ENCODE data around the gene TNFRSF9.

The TNFRSF9 gene

DNA sequence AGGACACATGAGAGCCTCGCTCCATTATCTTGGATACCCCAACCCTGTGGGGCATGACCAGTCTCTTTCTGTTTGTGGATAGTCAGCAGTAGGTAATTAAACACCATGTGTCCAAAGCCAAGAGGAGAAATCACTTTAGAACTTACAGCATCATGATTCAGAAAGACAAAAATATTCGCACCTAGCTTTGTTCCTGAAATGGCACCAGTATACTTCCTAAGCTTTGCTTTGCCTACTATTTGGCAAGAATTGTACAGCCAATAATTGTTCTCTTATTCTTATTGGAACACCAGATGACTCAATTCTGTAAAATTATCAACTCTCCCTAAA lies 24.2 kb downstream of the TNFRSF9 start:
- no peaks in the 10 kb centered on the region for H3K36me3 ChIP-seq (ENCODE audit: insufficient read depth, low read length)
- WGBS, result 83% methylated on average over 2 of the region's 2 CpGs
- no peak overlapping the region for H3K4me3 ChIP-seq (ENCODE audit: low read length)
- H3K9ac ChIP-seq (ENCODE audit: low read depth, low read length), result no peak overlapping the region
- peaks cover 6% of the 10 kb centered on the region; the same call in 1 of the 2 replicates for H3K4me1 ChIP-seq (ENCODE audit: insufficient read depth, low read length)
- H3K9me3 ChIP-seq (ENCODE audit: insufficient read depth, low read depth, low read length), result no peaks in the 10 kb centered on the region
- H3K27ac ChIP-seq (ENCODE audit: low read depth, low read length), result no peak overlapping the region
- H3K27me3 ChIP-seq (ENCODE audit: insufficient read depth, low read length), result no peaks in the 10 kb centered on the region

DNA sequence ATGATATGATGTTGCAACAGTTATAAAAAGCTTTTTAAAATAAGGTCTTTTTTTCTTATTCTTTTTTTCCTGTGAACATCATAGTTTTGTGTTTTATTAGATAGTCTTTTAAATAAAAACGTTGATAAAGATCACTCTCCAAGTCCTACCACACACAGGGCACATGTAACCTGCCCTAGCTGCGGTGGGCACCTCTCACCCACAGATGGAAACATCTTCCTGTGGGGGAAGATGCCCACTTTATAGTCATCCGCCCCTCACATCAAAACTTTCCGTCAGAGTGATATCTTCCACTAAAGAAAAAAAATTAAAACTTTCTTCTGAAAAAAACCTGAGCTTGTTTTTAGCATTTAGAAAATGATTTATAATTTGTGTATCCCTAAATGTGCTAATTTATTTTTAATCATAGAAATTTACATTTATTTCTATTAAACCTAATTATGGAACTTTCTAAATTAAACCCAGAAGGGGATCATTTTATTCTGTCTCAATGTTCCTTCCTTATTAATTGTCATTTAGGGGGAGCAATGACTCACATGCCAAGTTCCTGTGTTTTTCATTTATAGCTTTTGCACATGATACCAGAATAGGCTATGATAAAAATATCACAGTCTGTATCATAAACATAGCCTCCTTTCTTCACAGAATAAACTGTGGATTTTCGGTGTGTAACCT lies 24.7 kb downstream of the TNFRSF9 start:
- WGBS, result 76% methylated on average over 4 of the region's 5 CpGs

DNA sequence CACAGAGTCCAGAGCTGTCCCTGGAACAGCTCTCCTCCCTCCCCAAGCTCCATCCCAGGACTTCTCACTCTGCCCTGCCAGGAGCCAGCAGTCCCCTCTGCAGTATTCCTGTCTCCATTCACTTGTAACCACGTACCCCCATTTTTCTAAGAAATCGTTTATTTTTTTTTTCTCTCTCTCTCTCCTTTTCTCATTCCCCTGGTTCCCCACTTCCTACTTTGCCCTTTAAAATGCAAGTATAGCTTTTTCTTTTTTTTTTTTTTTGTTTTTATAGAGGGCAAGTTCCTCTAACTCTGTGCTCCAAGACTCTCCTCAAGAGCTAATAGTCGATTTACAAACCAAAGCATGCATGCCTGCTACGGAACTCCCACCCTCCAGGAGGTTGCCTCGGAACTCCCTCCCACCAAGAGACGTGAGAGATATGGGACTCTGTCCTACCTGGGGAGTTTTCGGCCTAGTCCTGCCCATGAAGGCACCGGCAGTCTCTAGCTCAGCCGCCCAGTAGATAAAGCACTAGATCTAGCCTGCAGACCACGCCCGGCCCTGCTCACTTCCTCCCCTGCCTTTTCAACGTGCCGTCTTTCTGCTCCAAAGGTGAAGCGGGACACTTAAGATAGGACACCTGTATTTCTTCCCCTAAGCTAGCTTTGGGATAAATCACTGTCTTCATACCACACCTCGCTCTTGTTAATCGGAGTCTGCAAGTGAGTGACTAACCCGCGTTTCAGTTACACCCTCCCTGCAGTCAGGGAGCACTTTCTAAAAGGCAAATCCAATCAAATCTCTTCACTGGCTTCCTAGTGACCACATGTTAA lies 27.7 kb downstream of the TNFRSF9 start:
- H3K27ac ChIP-seq (ENCODE audit: low read depth, low read length), result no peak overlapping the region

More for the DNA sequence above, 24.7 kb downstream of the TNFRSF9 start:
- Histone ChIP-seq H3K27ac (ENCODE audit: low read depth, low read length) (no peak overlapping the region), H3K9me3 (ENCODE audit: insufficient read depth, low read depth, low read length) (no peaks in the 10 kb centered on the region), H3K4me1 (ENCODE audit: insufficient read depth, low read length) (peaks cover 8% of the 10 kb centered on the region; the same call in 1 of the 2 replicates), H3K4me3 (ENCODE audit: low read length) (no peak overlapping the region), H3K27me3 (ENCODE audit: insufficient read depth, low read length) (no peaks in the 10 kb centered on the region), H3K36me3 (ENCODE audit: insufficient read depth, low read length) (no peaks in the 10 kb centered on the region), H3K9ac (ENCODE audit: low read depth, low read length) (no peak overlapping the region)

DNA sequence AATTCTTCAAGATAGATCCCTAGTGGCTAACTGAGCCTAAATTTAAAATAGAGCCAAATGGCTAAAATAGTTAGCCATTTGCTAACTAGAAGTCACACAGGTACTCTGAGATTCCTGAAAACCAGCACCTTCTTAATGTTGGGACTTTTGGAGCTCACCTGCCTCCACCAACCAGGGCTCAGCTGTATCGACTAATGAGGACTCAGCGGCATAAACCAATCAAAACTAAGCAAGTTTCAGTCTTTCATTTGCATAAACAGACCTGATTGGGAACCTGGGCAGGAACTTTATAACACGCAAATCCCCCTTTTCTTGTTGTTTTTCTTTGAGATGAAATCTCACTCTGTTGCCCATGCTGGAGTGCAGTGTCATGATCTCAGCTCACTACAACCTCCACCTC lies 28.5 kb downstream of the TNFRSF9 start:
- Histone ChIP-seq H3K9ac (ENCODE audit: low read depth, low read length) (no peak overlapping the region), H3K36me3 (ENCODE audit: insufficient read depth, low read length) (no peaks in the 10 kb centered on the region), H3K4me3 (ENCODE audit: low read length) (no peak overlapping the region), H3K9me3 (ENCODE audit: insufficient read depth, low read depth, low read length) (no peaks in the 10 kb centered on the region), H3K27me3 (ENCODE audit: insufficient read depth, low read length) (no peaks in the 10 kb centered on the region), H3K4me1 (ENCODE audit: insufficient read depth, low read length) (peaks cover 9% of the 10 kb centered on the region; the same call in 1 of the 2 replicates), H3K27ac (ENCODE audit: low read depth, low read length) (no peak overlapping the region)
- 83% methylated on average over 3 of the region's 3 CpGs for WGBS

More for the DNA sequence above, 27.7 kb downstream of the TNFRSF9 start:
- 27% methylated on average over 18 of the region's 18 CpGs for WGBS
- Histone ChIP-seq H3K27me3 (ENCODE audit: insufficient read depth, low read length) (no peaks in the 10 kb centered on the region), H3K4me1 (ENCODE audit: insufficient read depth, low read length) (peaks cover 9% of the 10 kb centered on the region; the same call in 1 of the 2 replicates), H3K36me3 (ENCODE audit: insufficient read depth, low read length) (no peaks in the 10 kb centered on the region), H3K4me3 (ENCODE audit: low read length) (peak overlapping the region; percentile 35; the same call in 1 of the 2 replicates), H3K9me3 (ENCODE audit: insufficient read depth, low read depth, low read length) (no peaks in the 10 kb centered on the region), H3K9ac (ENCODE audit: low read depth, low read length) (no peak overlapping the region)

DNA sequence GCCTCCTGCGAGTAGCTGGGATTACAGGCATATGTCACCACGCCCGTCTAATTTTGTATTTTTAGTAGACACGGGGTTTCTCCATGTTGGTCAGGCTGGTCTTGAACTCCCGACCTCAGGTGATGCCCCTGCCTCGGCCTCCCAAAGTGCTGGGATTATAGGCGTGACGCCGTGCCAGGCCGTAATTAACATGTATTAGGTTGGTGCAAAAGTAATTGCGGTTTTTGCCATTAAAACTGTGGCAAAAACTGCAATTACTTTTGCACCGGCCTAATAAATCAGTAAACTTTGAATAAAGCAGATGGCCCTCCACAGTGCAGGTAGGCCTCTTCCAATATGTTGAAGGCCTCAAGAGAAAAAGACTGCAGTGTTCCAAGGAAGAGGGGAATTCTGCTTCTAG lies 35.4 kb downstream of the TNFRSF9 start:
- Histone ChIP-seq H3K4me1 (ENCODE audit: insufficient read depth, low read length) (no peaks in the 10 kb centered on the region), H3K27me3 (ENCODE audit: insufficient read depth, low read length) (no peaks in the 10 kb centered on the region), H3K9me3 (ENCODE audit: insufficient read depth, low read depth, low read length) (no peaks in the 10 kb centered on the region), H3K36me3 (ENCODE audit: insufficient read depth, low read length) (no peaks in the 10 kb centered on the region), H3K27ac (ENCODE audit: low read depth, low read length) (no peak overlapping the region), H3K4me3 (ENCODE audit: low read length) (no peak overlapping the region), H3K9ac (ENCODE audit: low read depth, low read length) (no peak overlapping the region)
- 87% methylated on average over 12 of the region's 12 CpGs for WGBS

DNA sequence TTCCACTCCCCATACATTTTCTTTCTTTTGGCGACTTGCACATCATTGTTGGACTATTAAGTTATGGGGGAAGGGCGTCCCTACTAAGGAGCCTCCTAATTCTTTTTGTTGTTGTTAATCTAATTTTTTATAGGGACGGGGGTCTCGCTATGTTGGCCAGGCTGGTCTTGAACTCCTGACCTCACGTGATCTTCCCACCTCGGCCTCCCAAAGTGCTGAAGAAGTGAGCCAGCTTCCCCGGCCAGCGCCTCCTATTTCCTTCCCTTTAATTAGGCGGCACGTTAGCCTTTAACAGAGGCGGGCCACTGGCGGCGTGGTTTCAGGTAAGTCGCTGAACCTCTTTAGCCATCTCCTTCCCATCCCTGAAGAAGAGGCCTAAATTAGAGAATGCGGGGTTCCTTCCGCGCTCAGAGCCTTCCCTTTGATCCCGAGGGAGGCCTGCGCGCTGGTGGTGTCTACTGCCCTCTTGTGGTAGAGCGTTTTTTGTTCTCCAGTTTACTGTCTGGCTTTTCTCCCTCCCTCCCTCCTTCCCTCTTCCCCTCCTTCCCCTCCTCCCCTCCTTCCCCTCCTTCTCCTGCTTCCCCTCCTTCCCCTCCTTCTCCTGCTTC lies 38.1 kb downstream of the TNFRSF9 start:
- no peaks in the 10 kb centered on the region for H3K4me1 ChIP-seq (ENCODE audit: insufficient read depth, low read length)
- WGBS, result 31% methylated on average over 20 of the region's 21 CpGs
- H3K9ac ChIP-seq (ENCODE audit: low read depth, low read length), result no peak overlapping the region
- H3K27me3 ChIP-seq (ENCODE audit: insufficient read depth, low read length), result no peaks in the 10 kb centered on the region
- H3K27ac ChIP-seq (ENCODE audit: low read depth, low read length), result no peak overlapping the region
- peak overlapping the region; percentile 29; the same call in 1 of the 2 replicates for H3K4me3 ChIP-seq (ENCODE audit: low read length)
- no peaks in the 10 kb centered on the region for H3K36me3 ChIP-seq (ENCODE audit: insufficient read depth, low read length)
- H3K9me3 ChIP-seq (ENCODE audit: insufficient read depth, low read depth, low read length), result no peaks in the 10 kb centered on the region

DNA sequence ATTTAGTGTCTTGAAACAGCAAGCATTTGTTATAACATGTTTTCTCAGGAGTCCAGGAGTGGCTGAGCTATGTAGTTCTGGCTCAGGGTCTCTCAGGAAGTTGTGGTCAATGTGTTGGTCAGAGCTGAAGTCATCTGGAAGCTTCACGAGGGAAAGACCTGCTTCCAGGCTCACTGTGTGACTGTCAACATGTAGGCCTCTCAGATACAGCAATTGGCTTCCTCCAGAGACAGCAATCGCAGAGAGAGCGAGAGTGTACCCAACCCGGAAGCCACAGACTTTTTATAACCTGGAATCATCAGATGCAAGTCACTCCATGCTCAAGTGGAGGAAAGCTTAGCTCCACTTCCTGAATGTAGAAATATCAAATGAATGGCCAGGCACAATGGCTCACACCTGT lies 40.9 kb downstream of the TNFRSF9 start:
- WGBS, result 91% methylated on average over 4 of the region's 4 CpGs
- Histone ChIP-seq H3K9me3 (ENCODE audit: insufficient read depth, low read depth, low read length) (peaks cover 7% of the 10 kb centered on the region; the same call in 1 of the 2 replicates), H3K9ac (ENCODE audit: low read depth, low read length) (no peak overlapping the region), H3K27ac (ENCODE audit: low read depth, low read length) (no peak overlapping the region), H3K36me3 (ENCODE audit: insufficient read depth, low read length) (no peaks in the 10 kb centered on the region), H3K4me3 (ENCODE audit: low read length) (no peak overlapping the region), H3K27me3 (ENCODE audit: insufficient read depth, low read length) (no peaks in the 10 kb centered on the region), H3K4me1 (ENCODE audit: insufficient read depth, low read length) (no peaks in the 10 kb centered on the region)

DNA sequence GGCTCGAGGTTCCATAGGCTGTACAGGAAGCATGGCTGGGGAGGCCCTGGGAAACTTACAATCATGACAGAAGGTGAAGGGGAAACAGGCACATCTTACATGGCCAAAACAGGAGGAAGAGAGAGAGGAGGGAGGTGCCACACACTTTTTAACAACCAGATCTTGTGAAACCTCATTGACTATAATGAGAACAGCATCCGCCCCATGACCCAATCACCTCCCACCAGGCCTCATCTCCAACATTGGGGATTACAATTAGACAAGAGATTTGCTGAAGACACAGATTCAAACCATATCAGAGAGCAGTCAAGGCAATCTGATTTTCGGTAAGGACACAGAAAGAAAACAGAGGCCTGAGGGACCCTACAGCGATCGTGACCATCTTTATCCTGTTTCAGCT lies 41.7 kb downstream of the TNFRSF9 start:
- Histone ChIP-seq H3K27me3 (ENCODE audit: insufficient read depth, low read length) (no peaks in the 10 kb centered on the region), H3K4me1 (ENCODE audit: insufficient read depth, low read length) (no peaks in the 10 kb centered on the region), H3K9me3 (ENCODE audit: insufficient read depth, low read depth, low read length) (peaks cover 7% of the 10 kb centered on the region; the same call in 1 of the 2 replicates), H3K9ac (ENCODE audit: low read depth, low read length) (no peak overlapping the region), H3K27ac (ENCODE audit: low read depth, low read length) (no peak overlapping the region), H3K4me3 (ENCODE audit: low read length) (no peak overlapping the region), H3K36me3 (ENCODE audit: insufficient read depth, low read length) (no peaks in the 10 kb centered on the region)
- WGBS, result 73% methylated on average over 5 of the region's 5 CpGs

DNA sequence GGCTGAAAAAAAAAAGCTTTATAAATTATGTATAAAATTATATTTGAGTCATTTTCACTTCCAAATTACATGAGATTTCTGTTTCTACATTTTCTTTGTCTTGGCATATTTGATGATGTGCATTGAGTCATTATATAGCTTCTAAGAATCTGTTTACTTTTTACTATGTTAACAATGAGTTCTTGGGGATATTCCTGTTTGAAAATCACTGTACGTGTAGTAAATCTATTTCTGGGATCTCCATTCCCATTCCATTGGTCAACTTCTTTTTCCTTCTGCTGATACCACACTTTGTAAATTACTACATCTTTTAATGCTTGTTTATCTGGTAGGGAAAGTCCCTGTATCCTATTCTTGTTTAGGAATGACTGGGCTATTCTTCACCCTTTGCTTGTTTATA lies 43.6 kb downstream of the TNFRSF9 start:
- Histone ChIP-seq H3K9me3 (ENCODE audit: insufficient read depth, low read depth, low read length) (peaks cover 7% of the 10 kb centered on the region; the same call in 1 of the 2 replicates), H3K9ac (ENCODE audit: low read depth, low read length) (no peak overlapping the region), H3K4me3 (ENCODE audit: low read length) (no peak overlapping the region), H3K4me1 (ENCODE audit: insufficient read depth, low read length) (no peaks in the 10 kb centered on the region), H3K36me3 (ENCODE audit: insufficient read depth, low read length) (no peaks in the 10 kb centered on the region), H3K27me3 (ENCODE audit: insufficient read depth, low read length) (no peaks in the 10 kb centered on the region), H3K27ac (ENCODE audit: low read depth, low read length) (no peak overlapping the region)
- WGBS, result no CpG with 5 or more reads among the region's 1 CpG

DNA sequence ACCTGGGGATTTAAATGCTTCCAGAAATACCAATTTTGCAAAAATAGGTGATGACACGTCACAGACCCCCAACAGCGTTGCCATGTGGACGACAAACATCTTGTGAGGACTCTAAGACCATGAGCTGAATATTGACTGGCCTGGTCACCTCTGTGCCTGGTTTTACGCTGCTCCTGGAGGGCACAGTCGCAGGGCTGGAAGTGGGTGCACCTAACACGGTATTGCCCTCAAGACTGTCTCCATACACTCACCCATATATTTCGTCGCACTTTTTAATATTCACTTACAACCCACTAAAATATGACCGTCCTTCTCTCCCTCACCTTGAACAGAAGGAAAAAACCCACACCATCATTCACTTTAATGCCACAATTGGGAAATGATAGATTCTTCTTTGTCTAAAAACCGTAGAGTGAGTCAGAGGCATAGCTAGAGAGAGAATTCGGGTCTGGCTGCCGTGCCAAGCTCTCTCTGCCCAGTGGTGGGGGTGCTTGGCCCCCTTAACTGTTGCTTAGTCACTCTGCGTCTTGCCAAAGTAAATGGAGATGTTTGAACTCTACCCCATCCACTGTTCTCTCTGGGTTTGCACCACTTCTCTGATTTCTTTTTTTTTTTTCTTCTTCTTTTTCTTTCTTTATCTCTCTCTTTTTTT lies 47.0 kb downstream of the TNFRSF9 start:
- H3K36me3 ChIP-seq (ENCODE audit: insufficient read depth, low read length), result no peaks in the 10 kb centered on the region

DNA sequence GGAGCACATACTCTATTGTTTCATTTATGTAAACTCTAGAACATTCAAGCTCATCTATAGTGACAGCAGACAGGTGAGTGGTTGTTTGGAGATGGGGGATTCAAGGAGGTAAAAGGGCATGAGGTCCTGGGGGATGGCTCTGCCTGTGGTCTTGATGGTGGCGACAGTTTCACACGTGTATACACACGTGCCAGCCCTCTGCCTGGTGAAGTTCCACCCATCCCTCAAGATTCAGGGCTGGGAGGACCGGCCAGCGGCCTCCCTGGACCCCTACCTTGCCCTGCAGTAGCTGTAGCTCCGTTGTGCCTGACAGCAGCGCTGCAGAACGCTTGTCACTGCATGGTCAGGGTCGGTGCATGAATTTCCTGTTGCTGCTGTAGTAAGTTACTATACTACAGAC lies 48.8 kb downstream of the TNFRSF9 start:
- H3K4me3 ChIP-seq (ENCODE audit: low read length), result no peak overlapping the region
- no peak overlapping the region for H3K27ac ChIP-seq (ENCODE audit: low read depth, low read length)
- 83% methylated on average over 9 of the region's 9 CpGs for WGBS
- no peak overlapping the region for H3K9ac ChIP-seq (ENCODE audit: low read depth, low read length)
- no peaks in the 10 kb centered on the region for H3K36me3 ChIP-seq (ENCODE audit: insufficient read depth, low read length)
- no peaks in the 10 kb centered on the region for H3K4me1 ChIP-seq (ENCODE audit: insufficient read depth, low read length)
- peaks cover 7% of the 10 kb centered on the region; the same call in 1 of the 2 replicates for H3K9me3 ChIP-seq (ENCODE audit: insufficient read depth, low read depth, low read length)
- H3K27me3 ChIP-seq (ENCODE audit: insufficient read depth, low read length), result no peaks in the 10 kb centered on the region

More for the DNA sequence above, 47.0 kb downstream of the TNFRSF9 start:
- 95% methylated on average over 13 of the region's 13 CpGs for WGBS
- H3K9me3 ChIP-seq (ENCODE audit: insufficient read depth, low read depth, low read length), result peaks cover 7% of the 10 kb centered on the region; the same call in 1 of the 2 replicates
- H3K27me3 ChIP-seq (ENCODE audit: insufficient read depth, low read length), result no peaks in the 10 kb centered on the region
- no peak overlapping the region for H3K27ac ChIP-seq (ENCODE audit: low read depth, low read length)
- no peak overlapping the region for H3K4me3 ChIP-seq (ENCODE audit: low read length)
- no peaks in the 10 kb centered on the region for H3K4me1 ChIP-seq (ENCODE audit: insufficient read depth, low read length)
- H3K9ac ChIP-seq (ENCODE audit: low read depth, low read length), result no peak overlapping the region
